Measurements from ENCODE around the gene KIF25.

Gene KIF25

DNA sequence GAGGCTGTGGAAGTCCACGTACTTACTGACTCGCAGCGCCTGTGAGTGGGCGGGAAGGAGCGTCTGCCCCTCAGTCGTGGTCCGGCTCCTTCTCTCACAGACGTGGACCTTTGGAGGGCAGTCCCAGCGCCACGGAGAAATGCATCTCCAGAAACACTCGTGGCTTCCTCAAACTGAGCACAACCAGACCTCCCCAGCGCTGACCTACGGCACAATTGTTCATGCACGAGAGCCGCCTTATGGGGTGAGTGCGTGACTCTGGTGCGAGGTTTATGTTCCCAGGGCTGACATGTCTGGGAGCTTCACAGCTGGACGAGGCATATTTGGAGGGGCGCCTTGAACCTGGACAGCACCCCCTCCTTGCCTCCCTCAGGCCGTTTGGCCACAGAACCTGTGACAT, 51.8 kb downstream of the KIF25 start:
- DNase-seq (ENCODE audit: low spot score) = no peak
- TF ChIP-seq, protein P1, sequence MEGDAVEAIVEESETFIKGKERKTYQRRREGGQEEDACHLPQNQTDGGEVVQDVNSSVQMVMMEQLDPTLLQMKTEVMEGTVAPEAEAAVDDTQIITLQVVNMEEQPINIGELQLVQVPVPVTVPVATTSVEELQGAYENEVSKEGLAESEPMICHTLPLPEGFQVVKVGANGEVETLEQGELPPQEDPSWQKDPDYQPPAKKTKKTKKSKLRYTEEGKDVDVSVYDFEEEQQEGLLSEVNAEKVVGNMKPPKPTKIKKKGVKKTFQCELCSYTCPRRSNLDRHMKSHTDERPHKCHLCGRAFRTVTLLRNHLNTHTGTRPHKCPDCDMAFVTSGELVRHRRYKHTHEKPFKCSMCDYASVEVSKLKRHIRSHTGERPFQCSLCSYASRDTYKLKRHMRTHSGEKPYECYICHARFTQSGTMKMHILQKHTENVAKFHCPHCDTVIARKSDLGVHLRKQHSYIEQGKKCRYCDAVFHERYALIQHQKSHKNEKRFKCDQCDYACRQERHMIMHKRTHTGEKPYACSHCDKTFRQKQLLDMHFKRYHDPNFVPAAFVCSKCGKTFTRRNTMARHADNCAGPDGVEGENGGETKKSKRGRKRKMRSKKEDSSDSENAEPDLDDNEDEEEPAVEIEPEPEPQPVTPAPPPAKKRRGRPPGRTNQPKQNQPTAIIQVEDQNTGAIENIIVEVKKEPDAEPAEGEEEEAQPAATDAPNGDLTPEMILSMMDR (IDR thresholded peaks at IDR 0.05; ENCODE audit: extremely low read depth, missing control alignments) = no peak

GRCh38 chr6:168049706-168050224, 52.3 kb downstream of the KIF25 start:
- TF ChIP-seq, protein P1 (IDR thresholded peaks at IDR 0.05; ENCODE audit: extremely low read depth, missing control alignments) = no peak
- no peak for DNase-seq (ENCODE audit: low spot score)

- DNase-seq (ENCODE audit: low spot score) = no peak
- TF ChIP-seq, protein P1 (IDR thresholded peaks at IDR 0.05; ENCODE audit: extremely low read depth, missing control alignments) = no peak
These were observed 52.9 kb downstream of the KIF25 start for GRCh38 chr6:168050225-168050880.

DNA sequence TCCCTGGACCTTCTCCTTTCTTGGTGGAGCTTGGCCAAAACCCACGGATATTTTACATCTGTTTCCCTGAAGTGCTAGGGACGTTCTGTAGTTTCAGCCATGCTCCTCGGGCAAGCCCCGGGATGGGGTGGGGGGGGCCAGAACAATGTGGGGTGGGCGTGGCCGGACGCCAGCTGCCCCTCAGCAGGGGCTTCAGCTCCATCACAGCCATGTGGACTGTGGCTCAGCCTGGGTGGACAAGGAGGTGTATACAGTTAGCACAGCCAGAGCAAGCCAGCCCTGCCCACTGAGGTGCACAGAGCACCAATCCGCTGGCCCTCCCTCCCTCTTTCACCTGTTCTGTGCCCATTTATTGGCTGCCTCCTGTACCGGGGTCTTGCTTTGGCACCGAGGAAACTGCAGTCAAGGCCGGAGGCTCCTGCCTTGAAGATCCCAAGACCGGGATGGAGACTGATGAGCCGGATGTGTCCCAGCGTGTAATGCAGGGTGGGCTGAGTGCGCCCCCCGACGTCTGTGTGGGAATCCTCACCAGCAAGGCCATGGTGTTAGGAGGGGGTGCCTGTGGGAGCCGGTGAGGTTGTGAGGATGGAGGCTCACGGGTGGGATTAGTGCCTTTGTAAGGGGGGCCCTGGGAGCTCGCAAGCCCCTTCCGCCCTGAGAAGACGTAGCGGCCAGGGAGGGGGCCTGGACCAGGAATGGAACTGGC, 53.6 kb downstream of the KIF25 start:
- no peak for DNase-seq (ENCODE audit: low spot score)
- TF ChIP-seq, protein P1 (IDR thresholded peaks at IDR 0.05; ENCODE audit: extremely low read depth, missing control alignments) = no peak

GRCh38 chr6:168051648-168052047, 54.2 kb downstream of the KIF25 start:
- DNase-seq (ENCODE audit: low spot score) = no peak
- TF ChIP-seq, protein P1 (IDR thresholded peaks at IDR 0.05; ENCODE audit: extremely low read depth, missing control alignments) = no peak

DNA sequence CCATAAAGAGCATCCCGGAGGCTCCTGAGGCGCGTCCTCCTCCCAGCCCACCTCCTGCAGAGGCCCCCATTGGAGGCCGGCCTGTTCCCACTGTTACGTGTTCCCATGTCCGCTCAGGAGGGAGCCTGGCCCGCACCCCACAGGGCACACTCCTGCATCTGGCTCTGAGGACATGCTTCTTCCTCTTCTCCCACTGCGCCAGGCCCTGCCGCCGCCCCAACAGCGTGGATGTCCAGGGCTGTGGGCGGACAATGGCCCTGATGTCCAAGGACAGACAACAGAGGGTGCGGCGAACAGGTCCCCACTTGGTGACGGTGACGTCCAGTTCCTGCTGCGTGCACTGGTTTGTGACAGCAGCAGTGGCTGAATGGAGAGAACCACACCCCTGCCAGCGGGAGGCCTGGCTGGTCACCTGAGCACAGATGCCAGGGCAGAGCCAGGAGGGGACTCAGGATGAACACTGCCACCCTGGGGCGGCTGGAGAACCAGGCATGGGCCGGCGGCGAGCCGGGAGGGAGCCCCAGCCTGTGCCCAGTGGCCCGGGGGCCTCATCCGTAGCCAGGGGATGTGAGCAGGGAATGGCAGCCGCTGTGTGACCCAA, 54.9 kb downstream of the KIF25 start:
- TF ChIP-seq, protein P1 (IDR thresholded peaks at IDR 0.05; ENCODE audit: extremely low read depth, missing control alignments) = no peak
- no peak for DNase-seq (ENCODE audit: low spot score)
